GM23338 (cell line): Measurements from ENCODE around the gene HNMT. TPM values are rescaled to one million over a fixed set of nuclear protein-coding genes. Genes with fewer than 3 reads are reported as not detected.

Source experiments
- ATAC-seq: fragments of 200-7000 bp; cut with Tn5 transposase; 3 replicates; pipeline ENCODE4 v1.9.1; 2020
- DNase-seq: peaks from one replicate; pipeline ENCODE4 v3.0.0-alpha.2; 2015; ENCODE audit warnings: low spot score
- H2AFZ ChIP-seq: fragments of 200-600 bp; sonication (generic); 2 replicates; pipeline ENCODE4 v1.8.0; 2016; ENCODE audit warnings: antibody characterized with exemption, mild to moderate bottlenecking, moderate library complexity
- H3F3A ChIP-seq: fragments of 200-600 bp; sonication (generic); replicated peaks from 2 replicates; pipeline ENCODE4 v1.8.0; 2017; ENCODE audit warnings: antibody characterized with exemption, mixed run types, low read depth
- H3K27ac ChIP-seq: fragments of 200-600 bp; sonication (generic); 2 replicates; pipeline ENCODE4 v1.6.1; 2016; ENCODE audit warnings: low read depth
- H3K27me3 ChIP-seq: fragments of 200-600 bp; sonication (generic); 2 replicates; pipeline ENCODE4 v1.8.0; 2016; ENCODE audit warnings: mild to moderate bottlenecking, mixed run types, moderate library complexity; ENCODE audit not compliant: insufficient read depth
- H3K36me3 ChIP-seq: fragments of 200-600 bp; sonication (generic); 2 replicates; pipeline ENCODE4 v1.8.0; 2016; ENCODE audit warnings: mild to moderate bottlenecking; ENCODE audit not compliant: insufficient read depth
- H3K4me1 ChIP-seq: fragments of 200-600 bp; sonication (generic); 2 replicates; pipeline ENCODE4 v1.8.0; 2016; ENCODE audit warnings: mild to moderate bottlenecking, moderate library complexity; ENCODE audit not compliant: insufficient read depth
- H3K4me2 ChIP-seq: fragments of 200-600 bp; sonication (generic); 2 replicates; pipeline ENCODE4 v1.7.1; 2017; ENCODE audit warnings: mixed run types
- H3K4me3 ChIP-seq: fragments of 200-600 bp; sonication (generic); 2 replicates; pipeline ENCODE4 v1.6.1; 2016; ENCODE audit warnings: mixed run types
- H3K79me2 ChIP-seq: fragments of 200-600 bp; sonication (generic); replicated peaks from 2 replicates; pipeline ENCODE4 v1.8.0; 2017; ENCODE audit warnings: mild to moderate bottlenecking; ENCODE audit not compliant: insufficient read depth
- H3K9me2 ChIP-seq: fragments of 200-600 bp; sonication (generic); 2 replicates; pipeline ENCODE4 v1.8.0; 2017; ENCODE audit not compliant: insufficient read depth
- H4K20me1 ChIP-seq: fragments of 200-600 bp; sonication (generic); replicated peaks from 2 replicates; pipeline ENCODE4 v1.8.0; 2017; ENCODE audit warnings: mild to moderate bottlenecking; ENCODE audit not compliant: insufficient read depth
- H3K27ac Mint-ChIP-seq: 2 replicates; pipeline ENCODE4 v1.8.0; 2020; ENCODE audit warnings: inconsistent platforms, mild to moderate bottlenecking, moderate library complexity, mixed read lengths
- H3K27me3 Mint-ChIP-seq: 3 replicates; pipeline ENCODE4 v1.8.0; 2022; ENCODE audit warnings: low read depth, mild to moderate bottlenecking, moderate library complexity, mixed read lengths, inconsistent platforms; ENCODE audit not compliant: insufficient read depth, poor library complexity
- H3K36me3 Mint-ChIP-seq: 3 replicates; pipeline ENCODE4 v1.8.0; 2021; ENCODE audit warnings: low read depth, mild to moderate bottlenecking, inconsistent platforms, moderate library complexity, mixed read lengths
- H3K4me1 Mint-ChIP-seq: 3 replicates; pipeline ENCODE4 v1.8.0; 2020; ENCODE audit warnings: mild to moderate bottlenecking, inconsistent platforms, mixed read lengths
- H3K4me3 Mint-ChIP-seq: 3 replicates; pipeline ENCODE4 v1.8.0; 2021; ENCODE audit warnings: moderate library complexity, mild to moderate bottlenecking, inconsistent platforms, mixed read lengths
- H3K9me3 Mint-ChIP-seq: 3 replicates; pipeline ENCODE4 v1.8.0; 2020; ENCODE audit warnings: moderate library complexity, mild to moderate bottlenecking, inconsistent platforms, mixed read lengths
- CREB1 ChIP-seq: fragments of 250-450 bp; sonication (Bioruptor Pico); IDR thresholded peaks from 2 replicates; pipeline ENCODE4 v1.5.0; 2020; ENCODE audit warnings: low read depth, mild to moderate bottlenecking, moderate library complexity
- JUNB ChIP-seq: IDR thresholded peaks from one replicate; pipeline ENCODE4 v1.6.1; 2016; ENCODE audit warnings: antibody characterized with exemption; ENCODE audit not compliant: unreplicated experiment
- NANOG ChIP-seq: IDR thresholded peaks from 2 replicates; pipeline ENCODE4 v1.6.1; 2016; ENCODE audit warnings: antibody characterized with exemption, borderline replicate concordance
- STAT1 ChIP-seq: IDR thresholded peaks from one replicate; pipeline ENCODE4 v1.6.1; 2016; ENCODE audit warnings: antibody characterized with exemption; ENCODE audit not compliant: unreplicated experiment
- ZNF114 ChIP-seq: fragments of 250-450 bp; sonication (Bioruptor Pico); IDR thresholded peaks from 2 replicates; pipeline ENCODE4 v1.5.0; 2020; ENCODE audit warnings: mild to moderate bottlenecking, moderate library complexity
- polyA plus RNA-seq: library from polyadenylated mRNA; unstranded; fragments of >200 nt; fragmentation: Nextera tagmentation; extraction: Ambion mirVana; gene quantifications from 2 replicates; pipeline ENCODE4 v1.2.1, GENCODE V29; 2016
- total RNA-seq: library from RNA; depleted of rRNA; stranded (reverse); fragments of >200 nt; shearing (Covaris generic); gene quantifications from 2 replicates; pipeline ENCODE4 v1.2.3, GENCODE V29; 2014
- TF ChIP-seq, protein P1 (sequence below): IDR thresholded peaks from 2 replicates; pipeline ENCODE4 v1.6.1; 2016; ENCODE audit warnings: antibody characterized with exemption
- TF ChIP-seq, protein P2 (sequence below): IDR thresholded peaks from one replicate; pipeline ENCODE4 v1.6.1; 2018; ENCODE audit warnings: antibody characterized with exemption; ENCODE audit not compliant: unreplicated experiment
- TF ChIP-seq, protein P3 (sequence below), 2 experiments: fragments of 200-600 bp in 1 of 2; sonication (generic) in 1 of 2; conservative IDR thresholded peaks; 2 replicates each; pipeline versions ENCODE4 v1.5.1 to v1.6.1; 2016 to 2017; ENCODE audit warnings: antibody characterized with exemption in 2 of 2, low read depth in 2 of 2, mild to moderate bottlenecking in 2 of 2, moderate library complexity in 1 of 2

HNMT gene
- total and polyA plus RNA-seq, 2 experiments from 2014 or later: 3.3 to 3.4 TPM

DNA sequence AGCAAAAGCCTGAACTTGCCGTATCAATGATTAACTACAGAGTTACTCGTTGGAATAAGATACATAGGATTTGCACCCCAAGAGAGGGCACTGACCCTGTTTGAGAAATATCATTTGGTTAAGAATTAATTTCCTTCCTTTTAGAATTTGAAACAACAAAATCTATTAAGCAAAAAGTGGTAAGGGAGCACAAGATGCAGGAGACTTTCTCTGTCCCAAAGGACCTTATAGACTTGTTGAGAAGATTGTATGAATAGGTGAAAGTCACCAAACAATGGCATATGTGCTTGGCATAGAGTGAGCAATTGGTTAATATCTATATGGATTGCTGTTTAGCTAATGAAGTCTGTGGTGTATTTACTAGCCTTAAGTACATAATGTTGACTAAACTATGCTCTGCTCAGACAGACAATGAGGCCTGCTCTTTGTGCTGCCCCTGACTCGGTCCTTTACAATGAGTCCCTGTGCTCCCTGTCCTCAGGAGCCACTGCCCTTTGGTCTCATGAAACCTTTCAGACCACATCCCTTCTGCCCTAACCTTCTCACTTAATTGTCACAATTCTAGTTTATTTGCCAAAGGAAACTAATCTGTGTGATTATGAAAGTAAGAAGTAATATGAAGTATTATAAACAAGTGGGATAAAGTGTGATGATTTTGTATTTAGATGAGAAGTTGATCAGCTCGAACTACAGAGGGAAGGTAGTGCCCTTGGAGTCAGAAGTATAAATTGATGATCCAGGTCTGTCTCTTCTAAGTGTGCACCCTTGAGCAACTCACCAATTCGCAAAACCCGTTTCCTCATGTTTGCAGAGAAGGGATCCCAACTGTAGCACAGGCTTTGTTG, 21.2 kb upstream of the HNMT start:
- Mint-ChIP-seq H3K27me3 (peaks cover 1% of the 10 kb centered on the region), H3K4me3 (no peak overlapping the region), H3K4me1 (peaks cover 7% of the 10 kb centered on the region), H3K9me3 (no peaks in the 10 kb centered on the region), H3K27ac (no peak overlapping the region), H3K36me3 (no peaks in the 10 kb centered on the region)
- no peak for DNase-seq
- Histone ChIP-seq H3K4me3 (no peak overlapping the region), H2AFZ (no peak overlapping the region), H3K79me2 (no peaks in the 10 kb centered on the region), H3K4me2 (no peak overlapping the region), H3K4me1 (no peaks in the 10 kb centered on the region), H3K27ac (no peak overlapping the region), H3K36me3 (no peaks in the 10 kb centered on the region), H3F3A (no peaks in the 10 kb centered on the region), H4K20me1 (no peaks in the 10 kb centered on the region; the same call in 1 of the 2 replicates), H3K27me3 (peaks cover 18% of the 10 kb centered on the region), H3K9me2 (no peaks in the 10 kb centered on the region)
- TF ChIP-seq, protein P1, sequence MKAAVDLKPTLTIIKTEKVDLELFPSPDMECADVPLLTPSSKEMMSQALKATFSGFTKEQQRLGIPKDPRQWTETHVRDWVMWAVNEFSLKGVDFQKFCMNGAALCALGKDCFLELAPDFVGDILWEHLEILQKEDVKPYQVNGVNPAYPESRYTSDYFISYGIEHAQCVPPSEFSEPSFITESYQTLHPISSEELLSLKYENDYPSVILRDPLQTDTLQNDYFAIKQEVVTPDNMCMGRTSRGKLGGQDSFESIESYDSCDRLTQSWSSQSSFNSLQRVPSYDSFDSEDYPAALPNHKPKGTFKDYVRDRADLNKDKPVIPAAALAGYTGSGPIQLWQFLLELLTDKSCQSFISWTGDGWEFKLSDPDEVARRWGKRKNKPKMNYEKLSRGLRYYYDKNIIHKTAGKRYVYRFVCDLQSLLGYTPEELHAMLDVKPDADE: no peak
- TF ChIP-seq CREB1 (CRISPR knock-in tag) (no peak), STAT1 (no peak), JUNB (no peak), NANOG (no peak), ZNF114 (CRISPR knock-in tag) (no peak)
- TF ChIP-seq, protein P2, sequence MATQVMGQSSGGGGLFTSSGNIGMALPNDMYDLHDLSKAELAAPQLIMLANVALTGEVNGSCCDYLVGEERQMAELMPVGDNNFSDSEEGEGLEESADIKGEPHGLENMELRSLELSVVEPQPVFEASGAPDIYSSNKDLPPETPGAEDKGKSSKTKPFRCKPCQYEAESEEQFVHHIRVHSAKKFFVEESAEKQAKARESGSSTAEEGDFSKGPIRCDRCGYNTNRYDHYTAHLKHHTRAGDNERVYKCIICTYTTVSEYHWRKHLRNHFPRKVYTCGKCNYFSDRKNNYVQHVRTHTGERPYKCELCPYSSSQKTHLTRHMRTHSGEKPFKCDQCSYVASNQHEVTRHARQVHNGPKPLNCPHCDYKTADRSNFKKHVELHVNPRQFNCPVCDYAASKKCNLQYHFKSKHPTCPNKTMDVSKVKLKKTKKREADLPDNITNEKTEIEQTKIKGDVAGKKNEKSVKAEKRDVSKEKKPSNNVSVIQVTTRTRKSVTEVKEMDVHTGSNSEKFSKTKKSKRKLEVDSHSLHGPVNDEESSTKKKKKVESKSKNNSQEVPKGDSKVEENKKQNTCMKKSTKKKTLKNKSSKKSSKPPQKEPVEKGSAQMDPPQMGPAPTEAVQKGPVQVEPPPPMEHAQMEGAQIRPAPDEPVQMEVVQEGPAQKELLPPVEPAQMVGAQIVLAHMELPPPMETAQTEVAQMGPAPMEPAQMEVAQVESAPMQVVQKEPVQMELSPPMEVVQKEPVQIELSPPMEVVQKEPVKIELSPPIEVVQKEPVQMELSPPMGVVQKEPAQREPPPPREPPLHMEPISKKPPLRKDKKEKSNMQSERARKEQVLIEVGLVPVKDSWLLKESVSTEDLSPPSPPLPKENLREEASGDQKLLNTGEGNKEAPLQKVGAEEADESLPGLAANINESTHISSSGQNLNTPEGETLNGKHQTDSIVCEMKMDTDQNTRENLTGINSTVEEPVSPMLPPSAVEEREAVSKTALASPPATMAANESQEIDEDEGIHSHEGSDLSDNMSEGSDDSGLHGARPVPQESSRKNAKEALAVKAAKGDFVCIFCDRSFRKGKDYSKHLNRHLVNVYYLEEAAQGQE: no peak
- TF ChIP-seq, protein P3, sequence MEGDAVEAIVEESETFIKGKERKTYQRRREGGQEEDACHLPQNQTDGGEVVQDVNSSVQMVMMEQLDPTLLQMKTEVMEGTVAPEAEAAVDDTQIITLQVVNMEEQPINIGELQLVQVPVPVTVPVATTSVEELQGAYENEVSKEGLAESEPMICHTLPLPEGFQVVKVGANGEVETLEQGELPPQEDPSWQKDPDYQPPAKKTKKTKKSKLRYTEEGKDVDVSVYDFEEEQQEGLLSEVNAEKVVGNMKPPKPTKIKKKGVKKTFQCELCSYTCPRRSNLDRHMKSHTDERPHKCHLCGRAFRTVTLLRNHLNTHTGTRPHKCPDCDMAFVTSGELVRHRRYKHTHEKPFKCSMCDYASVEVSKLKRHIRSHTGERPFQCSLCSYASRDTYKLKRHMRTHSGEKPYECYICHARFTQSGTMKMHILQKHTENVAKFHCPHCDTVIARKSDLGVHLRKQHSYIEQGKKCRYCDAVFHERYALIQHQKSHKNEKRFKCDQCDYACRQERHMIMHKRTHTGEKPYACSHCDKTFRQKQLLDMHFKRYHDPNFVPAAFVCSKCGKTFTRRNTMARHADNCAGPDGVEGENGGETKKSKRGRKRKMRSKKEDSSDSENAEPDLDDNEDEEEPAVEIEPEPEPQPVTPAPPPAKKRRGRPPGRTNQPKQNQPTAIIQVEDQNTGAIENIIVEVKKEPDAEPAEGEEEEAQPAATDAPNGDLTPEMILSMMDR (conservative IDR thresholded peaks at IDR 0.05; ENCODE audit: low read depth in 2 of 2): no peak
- ATAC-seq: no peak
